GM19463 (cell line): ENCODE data around the gene ATP10D.

Source experiments
- ATAC-seq: cut with Tn5 transposase; IDR thresholded peaks from one replicate; pipeline ENCODE4 v1.9.1; 2021; ENCODE audit warnings: mild to moderate bottlenecking, moderate library complexity; ENCODE audit not compliant: unreplicated experiment

The ATP10D gene

DNA sequence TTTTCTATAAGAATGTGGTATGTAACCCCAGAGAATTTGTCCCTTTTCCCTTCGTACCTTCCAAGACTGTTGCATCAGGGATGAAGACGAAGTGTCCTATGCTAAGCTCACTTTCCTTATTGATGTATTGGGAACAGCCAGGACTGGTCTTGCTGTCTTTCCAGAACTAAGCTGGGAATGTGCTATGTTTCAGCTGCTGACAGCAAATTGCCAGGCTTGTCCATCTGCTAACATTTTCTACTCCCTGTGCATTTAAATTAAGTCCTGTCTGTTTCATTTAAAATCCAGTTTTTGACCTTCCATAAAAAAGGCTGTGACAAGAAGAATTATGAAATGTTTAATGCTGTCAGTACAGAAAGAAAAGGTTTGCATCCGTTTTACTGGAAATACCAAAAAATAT is 87.9 kb downstream of the ATP10D start:
- ATAC-seq = no peak

DNA sequence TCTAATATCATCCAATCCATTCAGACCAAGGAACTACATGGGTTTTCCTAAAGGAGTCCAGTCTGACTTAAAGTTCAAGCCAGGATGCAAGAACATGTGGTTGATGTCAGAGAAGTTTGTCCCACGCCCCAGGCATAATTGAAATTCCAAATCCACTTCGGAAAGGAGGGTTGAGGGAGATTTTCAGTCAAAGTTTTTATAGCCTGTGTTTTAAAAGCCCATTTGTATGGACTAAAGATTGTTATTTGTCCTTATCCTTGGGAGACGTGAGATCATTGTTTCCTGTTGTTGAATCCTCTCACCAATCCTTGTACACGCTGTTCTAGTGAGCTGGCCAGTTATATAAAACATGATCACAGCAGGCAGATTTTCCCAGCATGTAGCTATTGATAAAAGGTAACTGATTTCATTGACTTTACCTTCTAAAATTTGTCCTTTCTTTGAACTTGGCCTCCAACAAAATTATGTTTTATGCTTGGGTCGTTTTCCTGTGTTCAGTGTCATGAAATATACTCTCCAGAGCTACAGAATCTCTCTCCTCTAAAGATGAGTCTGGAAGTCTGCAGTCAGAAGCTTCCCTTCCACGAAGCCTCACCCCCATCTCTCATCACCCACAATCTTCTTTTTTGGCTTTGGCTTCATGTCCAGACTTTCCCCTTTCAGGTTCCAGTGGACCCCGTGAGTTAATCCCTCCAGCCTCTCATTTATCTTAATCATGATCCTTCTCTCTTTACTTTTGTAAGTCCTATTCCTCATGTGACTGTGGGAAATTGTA is 92.9 kb downstream of the ATP10D start:
- no peak for ATAC-seq

DNA sequence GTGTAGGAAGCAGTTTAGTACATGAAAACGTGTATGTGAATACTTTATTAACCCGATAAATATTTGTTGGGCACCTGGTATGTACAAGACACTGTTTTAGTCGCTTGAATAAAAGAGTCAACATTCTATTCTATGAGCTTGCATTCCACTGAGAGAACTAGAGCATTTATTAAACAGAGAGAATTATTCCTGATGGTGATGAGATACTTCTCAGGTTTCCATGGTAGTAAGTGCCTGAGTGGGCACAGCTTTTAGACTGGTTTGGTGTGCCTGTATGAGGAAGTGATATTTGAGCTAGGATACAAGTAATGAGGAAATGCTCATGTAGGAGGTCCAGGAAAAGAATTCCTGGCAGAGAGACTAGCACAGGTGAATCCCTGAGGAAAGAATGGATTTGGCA is 94.2 kb downstream of the ATP10D start:
- ATAC-seq = no peak

DNA sequence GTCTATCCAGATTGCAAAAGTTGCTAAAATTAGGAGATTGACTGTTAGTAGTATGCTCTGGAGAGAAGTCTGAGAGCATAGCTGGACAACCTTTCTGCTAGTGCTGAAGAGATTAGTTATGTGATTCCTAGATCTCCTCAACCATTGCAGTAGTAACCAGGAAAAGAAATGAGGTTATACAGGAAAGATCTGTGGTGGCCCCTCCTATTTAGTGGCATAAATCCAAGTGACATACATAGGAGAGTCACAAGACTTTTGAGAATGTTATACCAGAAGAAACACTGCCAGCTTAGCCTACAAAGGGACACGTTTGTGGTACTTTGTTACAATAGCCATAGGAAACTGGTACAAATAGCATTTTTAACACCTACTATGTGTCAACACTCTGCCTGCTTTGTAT is 105.2 kb downstream of the ATP10D start:
- no peak for ATAC-seq

GRCh38 chr4:47597696-47598095 is 112.6 kb downstream of the ATP10D start:
- no peak for ATAC-seq

DNA sequence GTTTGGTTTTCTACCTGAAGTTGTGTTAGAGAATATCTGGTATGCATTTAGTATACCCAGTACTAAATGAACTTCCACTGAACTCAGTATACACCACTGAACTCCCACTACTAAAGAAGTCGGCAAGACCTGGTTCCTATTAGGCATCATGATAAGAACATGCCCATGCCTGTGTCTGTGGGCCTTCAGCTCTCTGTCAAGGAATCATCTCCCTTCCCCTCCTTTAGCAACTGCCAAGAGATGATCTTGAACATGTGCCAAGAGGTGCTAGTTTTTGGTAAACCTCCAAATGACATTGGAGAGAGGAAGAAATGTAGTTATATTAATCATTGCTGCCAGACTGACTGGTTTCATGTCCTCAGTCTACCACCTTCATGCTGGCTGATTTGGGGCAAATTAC is 113.2 kb downstream of the ATP10D start:
- no peak for ATAC-seq

DNA sequence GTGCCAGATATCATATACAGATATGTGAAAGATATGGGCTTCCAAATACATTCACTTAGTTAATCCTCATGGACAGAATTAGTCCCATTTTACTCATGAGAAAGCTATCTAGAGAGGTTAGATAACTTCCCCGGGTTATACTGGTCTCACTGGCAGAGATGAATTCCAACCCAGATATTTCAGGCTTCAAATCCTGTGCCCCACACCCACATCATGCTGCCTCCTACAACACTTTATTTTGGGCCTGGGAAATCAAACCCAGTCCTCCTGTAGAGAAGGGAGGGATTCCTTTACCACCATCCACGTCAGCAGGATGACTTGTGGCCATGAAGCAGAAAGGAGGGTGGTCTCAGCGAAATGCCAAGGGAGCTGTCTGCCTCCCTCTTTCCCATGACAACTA is 113.8 kb downstream of the ATP10D start:
- ATAC-seq = no peak

DNA sequence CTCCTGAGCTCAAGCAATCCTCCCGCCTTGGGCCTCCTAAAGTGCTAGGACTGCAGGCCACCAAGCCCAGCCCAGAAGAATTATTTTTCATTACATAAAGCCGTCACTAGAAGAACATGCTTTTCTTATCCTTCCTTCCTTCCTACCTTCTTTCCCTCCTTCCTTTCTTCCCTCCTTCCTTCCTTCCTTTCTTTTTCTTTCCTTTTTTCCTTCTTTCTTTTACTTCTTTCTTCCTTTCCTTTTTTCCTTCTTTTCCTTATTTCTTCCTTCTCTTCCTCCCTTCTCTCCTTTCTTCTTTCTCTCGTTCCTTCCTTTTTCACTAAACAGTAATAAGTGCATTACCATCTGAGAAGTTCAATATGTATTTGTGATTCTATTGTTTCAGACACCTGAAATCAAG is 121.4 kb downstream of the ATP10D start:
- no peak for ATAC-seq

DNA sequence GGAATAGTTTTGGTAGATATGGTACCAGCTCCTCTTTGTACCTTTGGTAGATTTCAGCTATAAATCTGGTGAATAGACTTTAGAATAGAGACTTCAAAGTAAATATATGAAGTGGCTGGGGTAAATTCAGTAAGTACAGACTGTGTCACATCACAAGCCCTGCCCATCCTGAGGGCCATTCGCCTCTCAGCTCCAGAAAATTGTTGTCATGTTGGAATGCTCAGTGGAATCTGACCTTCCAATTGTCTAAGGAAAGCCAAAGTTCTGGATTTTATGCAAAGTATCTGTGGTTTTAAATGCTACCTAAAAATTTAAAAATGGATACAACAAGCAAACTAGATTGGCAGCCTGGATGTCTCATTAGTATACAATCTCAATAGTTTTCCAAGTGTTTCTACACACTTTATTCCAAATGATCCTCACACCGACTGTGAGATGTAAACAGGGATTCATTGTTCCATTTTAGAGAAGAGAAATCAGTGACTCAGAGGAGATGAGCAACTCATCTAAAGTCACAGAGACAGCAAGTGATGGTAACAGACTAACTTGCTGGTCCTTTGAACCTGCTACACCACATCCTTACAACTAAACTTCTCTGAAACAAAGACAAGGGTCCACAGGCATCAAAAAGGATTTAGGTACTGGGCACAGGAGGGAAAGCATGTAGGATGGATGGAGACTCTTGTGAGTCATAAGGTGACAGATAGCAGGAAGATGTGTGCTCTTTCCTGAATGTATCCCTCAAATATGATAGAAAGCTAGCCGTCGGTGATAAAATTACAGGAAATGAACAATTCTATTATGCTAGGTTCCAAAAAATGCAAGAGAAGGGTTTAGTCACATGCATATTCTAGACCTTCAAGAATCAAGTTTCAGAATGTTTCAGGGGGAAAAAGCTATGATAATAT is 127.3 kb downstream of the ATP10D start:
- ATAC-seq = no peak

DNA sequence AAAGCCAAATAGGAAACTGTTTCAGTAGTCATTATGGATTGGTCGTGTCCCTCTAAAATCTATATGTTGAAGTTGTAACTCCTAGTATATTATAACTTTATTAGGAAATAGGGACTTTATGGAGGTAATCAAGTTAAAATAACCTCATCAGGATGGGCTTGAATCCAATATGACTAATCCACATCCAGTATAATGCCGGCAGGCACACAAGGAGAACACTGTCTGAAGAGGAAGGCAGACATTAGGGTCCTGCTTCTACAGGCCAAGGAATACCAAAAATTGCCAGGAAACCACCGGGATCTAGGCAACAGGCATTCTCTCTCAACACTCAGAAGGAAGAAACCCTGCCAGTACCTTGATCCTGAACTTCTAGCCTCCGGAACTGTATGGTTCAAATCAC is 130.3 kb downstream of the ATP10D start:
- ATAC-seq = no peak

DNA sequence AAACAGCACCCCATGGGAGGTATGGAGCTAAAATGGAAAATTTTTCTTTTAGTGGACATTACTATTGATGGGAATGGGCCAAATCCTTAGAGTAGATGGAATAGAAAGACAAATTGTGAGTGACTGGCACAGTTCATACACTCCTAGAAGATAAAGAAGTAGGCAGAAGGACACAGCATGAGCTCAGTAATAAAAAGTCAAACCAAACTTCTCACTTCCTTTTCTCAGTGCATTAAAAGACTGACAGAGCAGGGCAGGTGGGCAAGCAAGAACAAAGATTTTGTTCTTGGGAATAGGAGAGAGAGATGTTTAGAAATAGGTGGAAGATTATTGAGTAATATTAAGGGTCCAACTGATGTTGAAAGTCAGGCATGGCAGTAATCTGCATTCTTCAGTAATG is 132.5 kb downstream of the ATP10D start:
- ATAC-seq = peak; percentile 89

GRCh38 chr4:47619691-47620090 is 134.6 kb downstream of the ATP10D start:
- ATAC-seq = no peak

DNA sequence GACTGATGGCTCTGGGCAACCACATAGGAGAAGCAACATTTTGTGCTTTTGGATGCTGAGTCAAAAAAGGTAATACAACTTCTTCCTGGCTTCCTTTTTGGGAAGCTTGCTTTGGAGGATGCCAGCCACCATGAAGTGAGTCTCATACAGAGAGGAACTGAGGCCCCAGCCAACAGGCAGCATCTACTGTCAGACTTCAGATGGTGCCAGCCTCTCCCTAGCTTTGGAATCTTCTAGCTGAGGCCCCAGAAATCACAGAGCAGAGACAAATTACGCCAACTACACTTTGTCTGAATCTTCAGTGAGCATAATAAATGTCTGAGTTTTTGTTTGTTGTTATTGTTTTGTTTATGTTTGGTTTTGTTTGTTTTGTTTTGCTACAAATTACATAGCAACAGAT is 136.1 kb downstream of the ATP10D start:
- ATAC-seq = no peak

DNA sequence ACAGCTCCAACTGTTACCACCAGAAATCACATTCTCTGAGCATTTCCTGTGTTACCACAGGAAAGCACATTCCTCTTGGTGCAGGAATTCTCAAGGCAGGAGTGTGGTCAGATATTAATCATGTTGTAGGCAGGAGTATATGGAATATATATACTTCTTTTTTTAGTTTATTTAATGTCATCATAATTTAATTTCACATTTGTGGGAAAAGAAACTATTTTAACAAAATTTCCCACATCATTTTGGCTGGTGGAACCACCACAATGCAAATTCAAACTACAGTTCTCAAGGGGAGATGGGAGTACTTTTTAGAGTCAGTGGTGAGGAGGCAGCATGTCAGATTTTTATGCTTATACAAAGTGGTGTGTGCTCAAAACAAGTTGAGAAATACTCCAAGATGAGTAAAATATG is 139.0 kb downstream of the ATP10D start:
- ATAC-seq = no peak

DNA sequence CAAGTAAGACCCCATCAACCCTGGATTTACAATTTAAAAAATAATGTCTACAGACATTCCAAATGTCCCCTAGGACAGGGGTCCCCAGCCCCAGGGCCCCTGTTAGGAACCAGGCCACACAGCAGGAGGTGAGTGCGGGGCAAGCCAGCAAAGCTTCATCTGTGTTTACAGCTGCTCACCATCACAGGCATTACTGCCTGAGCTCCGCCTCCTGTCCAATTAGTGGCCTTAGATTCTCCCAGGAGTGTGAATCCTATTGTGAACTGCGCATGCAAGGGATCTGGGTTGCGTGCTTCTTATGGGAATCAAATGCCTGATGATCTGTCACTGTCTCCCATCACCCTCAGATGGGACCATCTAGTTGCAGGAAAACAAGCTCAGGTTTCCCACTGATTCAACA is 146.1 kb downstream of the ATP10D start:
- no peak for ATAC-seq

- ATAC-seq = no peak
Observed at GRCh38 chr4:47639531-47639930, 154.5 kb downstream of the ATP10D start.

DNA sequence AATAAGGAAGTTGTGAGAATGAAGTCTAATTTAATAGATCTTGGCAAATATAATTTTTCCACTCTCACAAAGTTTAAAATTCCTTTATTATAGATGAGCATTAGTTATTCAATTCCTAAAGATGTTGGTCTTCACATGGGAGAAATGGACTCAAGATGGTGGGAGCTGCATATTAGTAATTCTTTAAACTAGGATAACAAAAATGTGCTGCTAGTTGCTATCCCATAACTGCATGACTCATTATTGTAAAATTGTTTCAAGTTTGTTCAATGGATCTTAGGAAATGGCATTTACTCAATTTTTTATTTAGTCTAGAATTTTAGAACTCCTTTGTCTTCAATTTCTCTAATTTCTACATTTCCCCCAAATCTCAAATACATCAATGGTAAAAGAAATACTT is 155.8 kb downstream of the ATP10D start:
- no peak for ATAC-seq

DNA sequence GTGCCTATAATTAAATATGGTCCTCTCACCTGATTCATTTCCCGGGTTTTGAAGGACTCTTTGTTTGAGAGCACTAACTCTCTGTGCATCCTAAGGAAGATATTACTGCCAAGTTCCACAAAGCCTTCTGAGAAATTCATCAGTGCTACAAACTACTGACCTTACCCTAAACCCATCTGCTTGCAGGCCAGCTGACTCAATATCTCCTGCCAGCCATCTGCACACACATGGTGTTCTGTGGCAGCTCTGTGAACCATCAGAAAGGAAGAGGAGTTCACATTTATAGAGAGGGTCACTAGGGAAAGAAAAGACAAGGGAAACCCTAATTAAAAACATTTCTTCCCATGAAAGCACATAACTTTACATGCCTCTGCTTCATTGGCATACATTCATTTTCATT is 156.7 kb downstream of the ATP10D start:
- no peak for ATAC-seq

DNA sequence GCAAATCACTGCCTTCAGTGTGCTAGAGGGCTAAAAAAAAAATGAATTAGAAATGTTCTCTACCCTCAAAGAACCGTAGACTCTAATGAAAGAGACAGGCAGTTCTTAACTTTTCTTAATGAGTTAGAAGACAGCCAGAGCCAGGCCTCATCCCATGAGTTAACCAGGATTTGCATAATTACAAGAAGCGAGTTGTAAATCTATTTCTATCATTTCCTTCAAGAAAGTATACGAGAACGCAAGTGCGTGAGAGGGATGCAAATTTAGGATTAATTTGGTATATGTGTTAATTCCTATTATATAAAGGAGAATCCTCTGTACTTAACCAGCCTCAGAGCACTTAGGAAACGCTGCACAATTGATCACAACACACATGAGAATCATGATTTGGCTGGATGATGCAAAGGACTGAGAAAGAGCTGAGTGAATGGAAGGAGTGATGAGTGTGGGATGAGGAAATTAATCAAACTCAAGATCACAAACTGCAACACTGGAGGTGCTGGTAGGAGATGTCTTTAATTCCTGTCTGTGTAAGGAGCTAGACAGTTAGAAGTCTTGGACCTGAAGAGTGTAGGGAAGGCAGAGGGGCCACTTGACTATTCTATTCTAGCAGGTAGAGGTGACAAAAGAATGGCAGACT is 157.2 kb downstream of the ATP10D start:
- ATAC-seq = no peak
